Prostate gland (tissue), 2 donors: Measurements from ENCODE around the gene EVX1. TPM values are rescaled to one million over a fixed set of nuclear protein-coding genes. Genes with fewer than 3 reads are reported as not detected.

Experiments
- DNase-seq: peaks from one replicate; pipeline ENCODE4 v3.0.0-alpha.2; 2019; ENCODE audit warnings: low spot score
- H3K27ac ChIP-seq, 2 donors: fragments of 200-600 bp; sonication (generic); 2 replicates each; pipeline ENCODE4 v1.5.1; 2017 to 2019
- H3K27me3 ChIP-seq: fragments of 200-600 bp; sonication (generic); replicated peaks from 2 replicates; pipeline ENCODE4 v1.5.1; 2019; ENCODE audit not compliant: insufficient read depth
- H3K36me3 ChIP-seq, 2 donors: fragments of 200-600 bp; sonication (generic); 1 replicate in 1 of 2; 2 replicates in 1 of 2; pipeline versions ENCODE4 v1.5.1 to v1.8.1; 2017 to 2019
- H3K4me1 ChIP-seq: fragments of 200-600 bp; sonication (generic); replicated peaks from 2 replicates; pipeline ENCODE4 v1.5.1; 2019
- H3K4me3 ChIP-seq, 2 donors: fragments of 200-600 bp; sonication (generic); 2 replicates each; pipeline ENCODE4 v1.5.1; 2017 to 2019
- H3K9me3 ChIP-seq: fragments of 200-600 bp; sonication (generic); 2 replicates; pipeline ENCODE4 v1.5.1; 2017
- POLR2A ChIP-seq: fragments of 450-650 bp; IDR thresholded peaks from one replicate; pipeline ENCODE4 v1.6.1; 2016; ENCODE audit warnings: antibody characterized with exemption, mild to moderate bottlenecking
- POLR2AphosphoS5 ChIP-seq: sonication (generic); formaldehyde crosslinking; IDR thresholded peaks from one replicate; pipeline ENCODE4 v1.6.1; 2017; ENCODE audit warnings: antibody characterized with exemption
- WGBS: methylation state at CpG from one replicate; pipeline ENCODE4 v1.1.5; 2018; 5-methylcytosine and 5-hydroxymethylcytosine counted together
- intact Hi-C: fragments of 100-400 bp; cut with DNase I; formaldehyde crosslinking; loops from one replicate; pipeline ENCODE4 v1.14.2; 2022
- total RNA-seq, 2 donors: library from RNA; depleted of rRNA; stranded (reverse); fragments of >200 nt; gene quantifications; one replicate each; pipeline ENCODE4 v1.1.0, GENCODE V29; 2016
- TF ChIP-seq, protein P1 (sequence below), 4 experiments: fragments of 200-600 bp in 2 of 4; fragments of 450-650 bp in 2 of 4; sonication (generic) in 2 of 4; IDR thresholded peaks; 1 replicate in 3 of 4; 2 replicates in 1 of 4; pipeline ENCODE4 v1.5.1; 2016 to 2019; ENCODE audit warnings: antibody characterized with exemption in 4 of 4, mild to moderate bottlenecking in 2 of 4, moderate library complexity in 2 of 4

EVX1 gene
- total RNA-seq, 2 donors from 2014 or later = 5.1 to 5.9 TPM

DNA sequence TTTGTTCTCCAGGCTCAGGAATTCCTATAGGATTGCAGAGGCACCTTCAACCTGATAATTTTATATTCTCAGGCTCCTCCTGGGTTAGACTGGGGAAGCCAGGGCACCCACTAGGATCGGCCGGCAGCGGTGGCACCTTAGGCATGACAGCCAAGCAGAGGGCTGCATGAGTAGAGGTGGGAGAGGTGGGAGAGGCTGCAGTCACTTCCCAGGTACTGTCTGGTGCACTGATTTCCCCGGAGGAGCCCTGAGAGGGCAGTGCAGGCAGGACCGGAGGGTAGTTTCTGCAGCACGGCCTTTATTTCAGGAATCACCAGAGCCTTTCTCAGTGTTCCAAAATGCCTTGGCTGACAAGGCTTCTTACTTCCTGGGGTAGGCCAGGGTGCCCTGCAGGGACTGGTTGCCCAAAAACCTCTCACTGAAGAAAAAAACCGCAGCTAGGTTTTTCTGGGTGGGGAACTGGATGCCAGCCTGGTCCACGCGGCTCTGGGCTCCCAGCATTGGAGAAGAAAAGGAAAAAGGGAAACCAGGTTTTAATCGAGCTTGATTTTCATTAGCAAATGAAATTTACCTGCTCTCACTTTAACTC is 39.1 kb upstream of the EVX1 start:
- H3K36me3 ChIP-seq = no peaks in the 10 kb centered on the region
- H3K4me1 ChIP-seq = peaks cover 1% of the 10 kb centered on the region
- TF ChIP-seq POLR2A (no peak), POLR2AphosphoS5 (no peak)
- TF ChIP-seq, protein P1, sequence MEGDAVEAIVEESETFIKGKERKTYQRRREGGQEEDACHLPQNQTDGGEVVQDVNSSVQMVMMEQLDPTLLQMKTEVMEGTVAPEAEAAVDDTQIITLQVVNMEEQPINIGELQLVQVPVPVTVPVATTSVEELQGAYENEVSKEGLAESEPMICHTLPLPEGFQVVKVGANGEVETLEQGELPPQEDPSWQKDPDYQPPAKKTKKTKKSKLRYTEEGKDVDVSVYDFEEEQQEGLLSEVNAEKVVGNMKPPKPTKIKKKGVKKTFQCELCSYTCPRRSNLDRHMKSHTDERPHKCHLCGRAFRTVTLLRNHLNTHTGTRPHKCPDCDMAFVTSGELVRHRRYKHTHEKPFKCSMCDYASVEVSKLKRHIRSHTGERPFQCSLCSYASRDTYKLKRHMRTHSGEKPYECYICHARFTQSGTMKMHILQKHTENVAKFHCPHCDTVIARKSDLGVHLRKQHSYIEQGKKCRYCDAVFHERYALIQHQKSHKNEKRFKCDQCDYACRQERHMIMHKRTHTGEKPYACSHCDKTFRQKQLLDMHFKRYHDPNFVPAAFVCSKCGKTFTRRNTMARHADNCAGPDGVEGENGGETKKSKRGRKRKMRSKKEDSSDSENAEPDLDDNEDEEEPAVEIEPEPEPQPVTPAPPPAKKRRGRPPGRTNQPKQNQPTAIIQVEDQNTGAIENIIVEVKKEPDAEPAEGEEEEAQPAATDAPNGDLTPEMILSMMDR (IDR thresholded peaks at IDR 0.05) = no peak
- intact Hi-C loops = loop anchor here (10.0 kb wide), 1 partner anchor 721 kb away; no protein-coding TSS in a partner anchor
- no peaks in the 10 kb centered on the region for H3K27me3 ChIP-seq
- peak overlapping the region; percentile 76 to 81 for H3K4me3 ChIP-seq
- 4% methylated on average over 10 of the region's 10 CpGs for WGBS
- H3K27ac ChIP-seq = peak overlapping the region; percentile 96 to 97
- H3K9me3 ChIP-seq = no peaks in the 10 kb centered on the region
- DNase-seq = no peak

DNA sequence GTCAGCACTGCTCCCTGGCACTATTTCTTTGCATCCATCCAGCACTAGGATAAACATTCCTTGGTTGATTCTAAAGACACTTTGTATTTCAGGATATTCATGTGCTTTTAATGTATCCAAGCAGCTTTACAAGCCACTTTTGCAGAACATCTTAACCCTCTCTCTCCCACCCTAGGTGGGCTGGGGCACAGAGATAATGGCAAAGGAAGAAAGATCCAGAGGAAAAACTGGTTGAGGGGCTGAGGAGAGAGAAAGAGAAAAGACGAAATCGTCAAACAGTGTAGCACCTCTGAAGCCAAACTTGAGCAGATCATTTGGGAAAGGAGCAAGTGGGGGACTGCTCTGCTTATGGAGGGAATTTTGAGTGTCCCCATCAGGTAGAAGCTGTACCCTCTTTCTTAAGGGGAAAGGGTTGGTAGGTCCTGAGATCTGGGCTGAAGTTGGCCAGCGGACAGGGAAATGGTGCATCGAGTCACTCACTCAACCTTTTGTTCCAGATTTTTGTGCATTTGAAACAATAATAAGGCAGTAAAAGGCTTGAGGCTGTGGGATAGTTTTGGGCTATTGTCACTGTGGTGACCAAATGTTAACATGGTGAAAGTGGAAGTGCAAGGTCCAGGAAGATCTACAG is 38.5 kb upstream of the EVX1 start:
- 10% methylated on average over 4 of the region's 4 CpGs for WGBS
- no peak for TF ChIP-seq POLR2A
- TF ChIP-seq, protein P1 (IDR thresholded peaks at IDR 0.05) = no peak
- no peak for TF ChIP-seq POLR2AphosphoS5
- H3K4me3 ChIP-seq = peak overlapping the region; percentile 76 to 81
- intact Hi-C loops = loop anchor here (10.0 kb wide), 1 partner anchor 721 kb away; no protein-coding TSS in a partner anchor
- H3K27ac ChIP-seq = peak overlapping the region; percentile 96 to 97
- no peaks in the 10 kb centered on the region for H3K27me3 ChIP-seq
- no peaks in the 10 kb centered on the region for H3K9me3 ChIP-seq
- H3K4me1 ChIP-seq = peaks cover 4% of the 10 kb centered on the region
- no peaks in the 10 kb centered on the region for H3K36me3 ChIP-seq
- no peak for DNase-seq

DNA sequence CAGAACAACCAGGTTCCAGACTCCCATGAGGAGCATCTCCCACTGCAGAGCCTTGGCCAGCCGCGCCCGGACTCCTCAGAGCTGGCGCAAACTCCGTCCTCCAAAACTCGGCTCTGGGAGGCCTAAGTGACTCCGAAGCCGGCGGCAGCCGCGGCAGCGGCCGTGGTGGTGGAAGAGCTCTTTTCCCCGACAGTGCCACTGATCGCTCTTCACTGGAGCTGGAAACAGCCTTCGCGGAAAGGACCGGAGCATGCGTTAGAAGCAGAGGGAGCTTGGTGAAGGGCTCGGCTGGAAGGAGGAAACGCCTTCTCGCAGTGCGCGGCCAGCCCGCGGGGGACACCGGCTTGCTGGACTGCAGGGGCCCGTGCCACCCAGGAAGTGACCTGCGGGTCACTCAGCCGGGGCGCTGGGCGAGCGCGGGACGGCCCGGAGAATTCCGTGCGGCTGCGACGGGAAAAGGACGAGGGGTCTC is 37.7 kb upstream of the EVX1 start:
- TF ChIP-seq, protein P1 (IDR thresholded peaks at IDR 0.05) = no peak
- no peak for TF ChIP-seq POLR2AphosphoS5
- peak overlapping the region; percentile 76 to 81 for H3K4me3 ChIP-seq
- peak overlapping the region; percentile 96 to 97 for H3K27ac ChIP-seq
- no peak for DNase-seq
- intact Hi-C loops = loop anchor here (5.0 to 10.0 kb wide), 2 partner anchors 397 to 720 kb away; no protein-coding TSS in a partner anchor
- 2% methylated on average over 41 of the region's 41 CpGs for WGBS
- H3K27me3 ChIP-seq = no peaks in the 10 kb centered on the region
- no peaks in the 10 kb centered on the region for H3K36me3 ChIP-seq
- no peaks in the 10 kb centered on the region for H3K9me3 ChIP-seq
- H3K4me1 ChIP-seq = peaks cover 4% of the 10 kb centered on the region

DNA sequence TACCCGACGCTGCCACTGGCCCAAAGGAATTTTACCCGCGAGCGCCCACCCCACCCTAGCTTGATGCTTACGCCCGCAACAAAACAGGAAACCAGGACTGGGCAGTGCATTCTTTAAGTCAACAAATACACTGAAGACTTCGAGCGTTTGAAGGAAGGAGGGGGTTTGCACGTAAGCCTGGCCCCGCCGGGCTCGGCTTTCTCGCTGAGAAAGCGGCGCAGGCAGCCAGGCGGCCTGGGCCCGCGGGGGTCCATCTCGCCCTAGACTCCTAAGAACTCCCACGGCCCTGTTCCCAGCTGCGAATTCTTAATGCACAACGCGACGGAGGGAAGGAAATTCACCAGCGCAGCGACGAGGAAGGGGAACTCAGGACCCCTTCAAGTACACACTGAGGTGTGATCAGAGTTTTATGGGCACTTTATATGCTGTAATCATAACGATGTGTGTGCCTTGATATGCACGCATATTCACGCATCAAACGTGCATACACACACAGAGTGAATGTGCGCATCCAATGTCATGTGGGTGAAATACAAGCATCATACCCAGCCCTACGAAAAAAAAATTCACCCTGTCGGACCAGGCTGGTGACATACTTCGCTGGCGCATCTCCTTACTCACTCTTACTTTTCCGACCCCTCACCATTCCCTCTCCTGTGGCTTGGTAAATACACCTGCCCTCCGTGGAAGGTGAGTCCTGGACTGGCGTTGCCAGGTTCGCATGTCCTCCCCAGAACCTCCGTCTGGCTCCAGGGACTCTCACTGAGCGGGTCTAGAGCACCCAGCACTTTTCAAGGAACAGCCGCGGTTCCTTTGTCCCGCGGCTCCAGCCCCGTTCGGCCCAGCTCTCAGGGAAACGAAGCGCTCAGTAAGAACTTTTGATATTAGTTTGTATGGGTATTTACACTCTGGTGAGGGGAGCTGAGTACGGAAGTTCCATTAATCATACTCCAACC is 37.0 kb upstream of the EVX1 start:
- Histone ChIP-seq H3K36me3 (no peaks in the 10 kb centered on the region), H3K4me3 (peak overlapping the region; percentile 76 to 81), H3K4me1 (peaks cover 4% of the 10 kb centered on the region), H3K27me3 (no peaks in the 10 kb centered on the region), H3K9me3 (no peaks in the 10 kb centered on the region), H3K27ac (peak overlapping the region; percentile 96 to 97)
- 3% methylated on average over 52 of the region's 52 CpGs for WGBS
- no peak for DNase-seq
- intact Hi-C loops = loop anchor here (5.0 to 10.0 kb wide), 2 partner anchors 397 to 719 kb away; no protein-coding TSS in a partner anchor
- TF ChIP-seq POLR2A = no peak
- peak; percentile 3 for TF ChIP-seq POLR2AphosphoS5
- TF ChIP-seq, protein P1 (IDR thresholded peaks at IDR 0.05) = no peak
